OCI-LY3 (cell line): ENCODE data around the gene GPN3.

ENCODE experiments used
- EZH2phosphoT487 ChIP-seq: fragments of 200-600 bp; shearing (Covaris generic); IDR thresholded peaks from 2 replicates; pipeline ENCODE4 v1.6.1; 2018; ENCODE audit warnings: antibody characterized with exemption, mixed run types, low read depth
- TF ChIP-seq, protein P1 (sequence below): fragments of 200-600, 300-600 bp; sonication (generic); IDR thresholded peaks from 2 replicates; pipeline ENCODE4 v1.5.1; 2014; ENCODE audit warnings: antibody characterized with exemption, low read length, low read depth

DNA sequence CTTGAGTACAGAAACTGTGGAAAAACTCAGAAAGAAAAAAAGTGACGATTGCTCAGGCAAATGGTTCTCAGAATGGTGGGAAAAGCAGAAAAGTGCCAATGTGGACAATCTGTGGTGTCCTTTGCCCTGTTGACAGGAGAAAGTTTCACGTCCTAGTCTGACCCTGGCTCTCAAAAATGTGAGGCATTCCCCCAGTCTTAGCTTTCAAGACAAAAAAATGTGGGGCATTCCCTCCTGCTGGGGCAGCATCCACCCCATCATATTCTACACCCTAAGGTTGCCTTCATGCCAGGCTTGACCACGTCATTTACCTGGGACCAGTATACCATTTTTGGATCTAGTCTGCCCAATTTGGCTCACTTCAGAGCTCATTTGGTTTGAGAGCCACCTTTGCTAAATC is 43.8 kb downstream of the GPN3 start:
- TF ChIP-seq, protein P1, sequence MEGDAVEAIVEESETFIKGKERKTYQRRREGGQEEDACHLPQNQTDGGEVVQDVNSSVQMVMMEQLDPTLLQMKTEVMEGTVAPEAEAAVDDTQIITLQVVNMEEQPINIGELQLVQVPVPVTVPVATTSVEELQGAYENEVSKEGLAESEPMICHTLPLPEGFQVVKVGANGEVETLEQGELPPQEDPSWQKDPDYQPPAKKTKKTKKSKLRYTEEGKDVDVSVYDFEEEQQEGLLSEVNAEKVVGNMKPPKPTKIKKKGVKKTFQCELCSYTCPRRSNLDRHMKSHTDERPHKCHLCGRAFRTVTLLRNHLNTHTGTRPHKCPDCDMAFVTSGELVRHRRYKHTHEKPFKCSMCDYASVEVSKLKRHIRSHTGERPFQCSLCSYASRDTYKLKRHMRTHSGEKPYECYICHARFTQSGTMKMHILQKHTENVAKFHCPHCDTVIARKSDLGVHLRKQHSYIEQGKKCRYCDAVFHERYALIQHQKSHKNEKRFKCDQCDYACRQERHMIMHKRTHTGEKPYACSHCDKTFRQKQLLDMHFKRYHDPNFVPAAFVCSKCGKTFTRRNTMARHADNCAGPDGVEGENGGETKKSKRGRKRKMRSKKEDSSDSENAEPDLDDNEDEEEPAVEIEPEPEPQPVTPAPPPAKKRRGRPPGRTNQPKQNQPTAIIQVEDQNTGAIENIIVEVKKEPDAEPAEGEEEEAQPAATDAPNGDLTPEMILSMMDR: no peak
- TF ChIP-seq EZH2phosphoT487: no peak
